GM04503 (cell line): Measurements from ENCODE around the gene PDIK1L.
"Not testable (repeated sequence)": the region's sequence is repeated elsewhere in the genome, so short reads cannot be mapped to it uniquely, and the experiment has no call there.

Experiments
- DNase-seq: peaks from one replicate; pipeline ENCODE4 v3.0.0-alpha.2; 2012; ENCODE audit warnings: low read depth

The PDIK1L gene

DNA sequence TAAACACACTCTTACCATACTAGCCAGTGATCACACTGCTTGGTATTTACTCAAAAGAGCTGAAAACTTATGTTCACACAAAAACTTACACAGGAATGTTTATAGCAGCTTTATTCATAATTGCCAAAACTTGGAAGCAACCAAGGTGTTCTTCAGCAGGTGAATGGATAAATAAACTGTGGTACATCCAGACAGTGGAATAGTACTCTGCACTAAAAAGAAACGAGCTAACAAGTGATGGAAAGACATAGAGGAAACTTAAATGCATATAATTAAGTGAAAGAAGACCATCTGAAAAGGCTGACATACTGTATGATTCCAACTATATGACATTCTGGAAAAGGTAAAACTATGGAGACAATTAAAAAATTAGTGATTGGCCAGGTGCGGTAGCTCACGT is 20.7 kb upstream of the PDIK1L start:
- no peak for DNase-seq

- no peak for DNase-seq
Observed at GRCh38 chr1:26092422-26092821, 19.2 kb upstream of the PDIK1L start.

DNA sequence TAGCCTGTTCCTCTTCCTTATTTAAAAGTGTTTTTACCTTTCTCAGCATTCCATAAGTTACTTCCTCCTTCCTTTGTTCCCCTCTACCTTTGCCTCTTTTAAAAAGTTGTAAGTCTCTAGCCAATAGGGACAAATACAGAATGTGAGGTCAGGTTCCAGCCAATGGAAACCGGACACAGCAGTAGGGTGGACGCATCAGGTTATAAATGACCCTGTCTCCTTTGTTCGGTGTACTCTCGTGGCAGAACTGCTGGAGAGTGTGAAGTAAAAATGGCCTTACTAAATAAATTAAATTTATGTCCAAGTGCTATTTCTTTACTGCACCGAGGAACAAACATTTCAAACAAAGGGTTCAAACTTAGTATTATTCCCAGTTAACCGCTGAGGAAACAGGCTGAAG is 18.1 kb upstream of the PDIK1L start:
- not testable (repeated sequence) for DNase-seq

DNA sequence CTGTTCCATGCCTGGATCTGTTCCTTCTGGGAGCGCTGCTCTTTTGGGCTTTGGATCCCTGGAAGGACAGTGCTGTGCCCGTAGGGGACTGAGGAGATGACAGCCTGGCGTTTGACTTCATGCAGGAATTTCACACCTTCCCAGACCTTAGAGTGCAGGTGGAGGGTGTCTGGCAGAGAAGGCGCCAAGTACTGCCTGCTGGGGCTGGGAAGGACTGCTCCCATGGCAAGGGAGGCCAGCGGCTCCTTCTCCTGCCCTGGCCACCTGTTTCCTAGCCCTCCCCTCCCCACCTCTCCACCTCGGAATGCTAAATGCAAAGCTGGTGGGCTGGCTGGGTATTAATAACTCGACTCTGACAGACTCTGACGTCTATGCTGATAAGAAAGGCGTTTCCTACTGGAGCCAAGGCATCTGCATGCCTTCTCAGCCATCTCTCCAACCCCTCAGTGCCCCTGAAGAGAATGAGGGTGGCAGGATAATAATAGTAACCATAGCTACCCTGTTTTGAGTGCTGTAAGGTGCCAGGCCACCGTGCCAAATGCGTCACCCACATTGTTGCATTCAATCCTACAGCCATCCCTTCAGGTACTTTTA is 17.5 kb upstream of the PDIK1L start:
- no peak for DNase-seq

DNA sequence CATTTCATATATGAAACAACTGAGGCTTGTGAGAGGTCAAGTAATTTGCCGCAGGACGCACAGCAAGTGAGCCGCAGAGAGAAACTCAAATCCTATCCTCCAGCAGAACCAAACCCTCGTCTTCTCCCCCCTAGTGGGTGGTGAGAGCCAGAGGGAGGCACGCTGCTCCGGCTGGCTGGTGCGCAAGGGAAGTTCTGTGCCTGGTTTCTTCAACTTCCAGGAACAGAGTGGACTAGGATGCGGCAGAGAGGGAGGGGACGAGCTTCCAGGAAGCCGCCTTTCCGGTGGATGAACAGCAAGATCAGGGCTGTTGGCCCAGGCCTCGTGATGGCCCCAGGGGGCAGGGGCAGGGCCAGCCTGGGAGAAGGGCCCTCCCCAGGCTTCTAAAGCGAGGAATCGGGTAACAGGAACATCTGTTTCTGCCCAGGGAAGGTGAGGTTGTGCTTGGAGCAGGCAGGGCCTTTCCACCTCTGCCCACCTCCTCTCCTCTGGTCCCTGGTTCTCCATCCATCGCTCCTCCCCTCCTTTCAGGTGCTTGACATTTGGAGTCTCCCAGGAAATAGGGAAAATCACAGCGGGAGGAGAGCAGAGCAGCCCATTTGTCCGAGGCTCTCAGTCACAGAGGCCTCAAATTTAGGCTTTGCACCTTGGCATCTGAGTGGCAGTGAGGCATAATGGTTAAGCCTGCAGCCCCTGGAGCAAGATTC is 16.8 kb upstream of the PDIK1L start:
- DNase-seq = no peak

GRCh38 chr1:26096471-26096870 is 15.2 kb upstream of the PDIK1L start:
- no peak for DNase-seq

DNA sequence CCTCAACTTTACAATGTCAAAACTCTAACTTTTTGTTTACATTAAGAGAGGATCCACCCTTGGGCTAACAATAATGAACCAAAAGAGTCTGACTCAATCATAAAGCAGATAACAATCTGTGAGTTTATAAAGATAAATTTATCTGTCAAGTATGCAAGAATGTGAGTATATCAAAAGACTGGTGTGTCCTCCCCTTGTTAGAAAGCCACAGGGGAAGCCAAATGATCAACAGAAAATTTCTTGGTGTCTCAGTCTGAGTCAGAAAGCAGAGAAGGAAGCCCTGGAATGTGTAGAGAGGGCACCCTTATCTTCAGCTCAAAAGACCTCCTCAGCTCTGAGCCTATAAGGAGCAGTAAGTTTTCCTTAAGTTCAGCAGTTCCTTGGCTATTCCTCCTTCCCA is 13.9 kb upstream of the PDIK1L start:
- DNase-seq = peak; percentile 24

DNA sequence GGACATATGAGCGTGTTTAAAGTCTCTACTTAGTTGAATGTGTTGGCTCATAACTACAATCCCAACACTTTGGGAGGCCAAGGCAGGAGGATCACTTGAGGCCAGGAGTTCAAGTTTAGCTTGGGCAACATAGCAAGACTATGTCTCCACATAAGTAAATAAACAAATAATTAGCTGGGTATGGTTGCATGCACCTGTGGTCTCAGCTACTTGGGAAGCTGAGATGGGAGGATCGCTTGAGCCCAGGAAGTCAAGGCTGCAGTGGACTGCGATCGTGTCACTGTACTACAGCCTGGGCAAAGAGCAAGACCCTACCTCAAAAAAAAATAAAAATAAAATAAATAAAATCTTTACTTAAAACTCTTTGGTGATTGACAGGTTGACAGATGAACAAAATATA is 13.0 kb upstream of the PDIK1L start:
- no peak for DNase-seq

- DNase-seq = no peak
Observed at GRCh38 chr1:26099780-26100179, 11.8 kb upstream of the PDIK1L start.

- not testable (repeated sequence) for DNase-seq
Observed at GRCh38 chr1:26100204-26100603, 11.4 kb upstream of the PDIK1L start.

DNA sequence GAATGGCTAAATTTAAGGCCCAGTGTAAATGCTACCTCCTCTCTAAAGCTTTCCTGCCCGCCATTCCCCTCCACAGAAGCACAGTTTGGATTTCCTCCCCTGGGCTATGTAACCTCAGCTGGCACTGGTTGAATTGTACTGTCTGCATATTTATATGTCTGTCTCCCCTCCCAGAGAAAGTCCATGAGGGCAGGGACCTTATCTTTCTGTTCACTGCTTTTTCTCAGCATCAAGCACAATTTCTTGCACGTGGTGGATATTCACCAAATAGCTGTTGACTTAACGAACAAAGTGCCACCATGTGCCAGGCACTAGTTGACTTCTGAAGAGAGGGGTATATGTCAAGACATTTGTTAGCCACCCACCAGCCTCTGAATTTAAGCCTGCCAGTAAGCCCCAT is 9.5 kb upstream of the PDIK1L start:
- DNase-seq = no peak

- no peak for DNase-seq
Observed at GRCh38 chr1:26102526-26102925, 9.1 kb upstream of the PDIK1L start.

DNA sequence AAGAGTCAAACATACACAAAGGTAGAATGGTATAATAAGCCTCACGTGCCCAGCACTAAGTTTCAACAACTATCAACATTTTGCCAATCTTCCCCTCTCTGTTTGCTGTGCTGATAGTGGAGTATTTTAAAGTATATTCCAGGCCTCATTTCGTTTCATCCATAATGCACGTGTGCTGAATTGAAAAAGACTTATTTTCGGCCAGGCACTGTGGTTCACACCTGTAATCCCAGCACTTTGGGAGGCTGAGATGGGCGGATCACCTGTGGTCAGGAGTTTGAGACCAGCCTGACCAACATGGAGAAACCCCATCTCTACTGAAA is 6.4 kb upstream of the PDIK1L start:
- not testable (repeated sequence) for DNase-seq

- DNase-seq = no peak
Observed at GRCh38 chr1:26109229-26110164, 2.1 kb upstream of the PDIK1L start.

DNA sequence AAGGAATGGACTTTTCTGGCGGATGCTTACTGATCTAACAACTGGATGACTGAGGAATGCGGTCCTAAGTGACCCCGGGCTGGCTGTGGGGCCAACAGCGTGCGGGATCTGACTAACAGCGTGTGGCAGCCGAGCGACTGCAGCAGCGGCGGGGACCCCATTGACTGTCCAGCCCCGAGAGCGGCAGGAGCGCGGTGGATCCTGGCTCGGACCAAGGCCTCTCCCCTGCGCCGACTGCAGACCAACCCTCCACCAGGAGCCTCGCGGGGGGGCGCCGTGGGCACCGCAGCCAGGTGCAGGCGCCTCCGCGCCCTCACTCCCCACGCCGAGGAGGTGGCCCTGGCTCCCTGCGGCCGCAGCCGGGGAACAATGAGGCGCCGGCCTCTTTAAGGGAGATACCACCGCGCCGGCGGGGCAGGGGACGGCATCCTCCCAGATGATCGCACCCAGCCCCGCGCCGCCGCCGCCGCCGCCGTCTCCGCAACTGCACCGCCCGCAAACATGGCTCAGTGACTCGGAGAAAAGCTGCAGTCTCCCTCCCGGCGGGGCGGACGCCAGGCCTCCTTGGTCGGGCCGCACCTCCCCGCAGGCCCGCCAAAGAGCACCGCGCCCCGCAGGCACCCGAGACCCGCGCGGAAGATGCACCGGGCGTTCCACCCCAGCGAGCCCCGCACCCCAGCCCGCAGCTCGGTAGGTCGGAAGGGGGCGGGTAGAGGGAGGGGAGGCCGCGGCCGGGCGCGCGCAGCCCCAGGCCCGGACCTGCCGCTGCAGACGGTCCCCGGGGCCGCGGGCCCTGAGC is 694 bp upstream of the PDIK1L start:
- no peak for DNase-seq

GRCh38 chr1:26112407-26112775 is 767 bp downstream of the PDIK1L start:
- no peak for DNase-seq

GRCh38 chr1:26114165-26114927 is 2.7 kb downstream of the PDIK1L start:
- no peak for DNase-seq

- no peak for DNase-seq
Observed at GRCh38 chr1:26119892-26120608, 8.4 kb downstream of the PDIK1L start.

DNA sequence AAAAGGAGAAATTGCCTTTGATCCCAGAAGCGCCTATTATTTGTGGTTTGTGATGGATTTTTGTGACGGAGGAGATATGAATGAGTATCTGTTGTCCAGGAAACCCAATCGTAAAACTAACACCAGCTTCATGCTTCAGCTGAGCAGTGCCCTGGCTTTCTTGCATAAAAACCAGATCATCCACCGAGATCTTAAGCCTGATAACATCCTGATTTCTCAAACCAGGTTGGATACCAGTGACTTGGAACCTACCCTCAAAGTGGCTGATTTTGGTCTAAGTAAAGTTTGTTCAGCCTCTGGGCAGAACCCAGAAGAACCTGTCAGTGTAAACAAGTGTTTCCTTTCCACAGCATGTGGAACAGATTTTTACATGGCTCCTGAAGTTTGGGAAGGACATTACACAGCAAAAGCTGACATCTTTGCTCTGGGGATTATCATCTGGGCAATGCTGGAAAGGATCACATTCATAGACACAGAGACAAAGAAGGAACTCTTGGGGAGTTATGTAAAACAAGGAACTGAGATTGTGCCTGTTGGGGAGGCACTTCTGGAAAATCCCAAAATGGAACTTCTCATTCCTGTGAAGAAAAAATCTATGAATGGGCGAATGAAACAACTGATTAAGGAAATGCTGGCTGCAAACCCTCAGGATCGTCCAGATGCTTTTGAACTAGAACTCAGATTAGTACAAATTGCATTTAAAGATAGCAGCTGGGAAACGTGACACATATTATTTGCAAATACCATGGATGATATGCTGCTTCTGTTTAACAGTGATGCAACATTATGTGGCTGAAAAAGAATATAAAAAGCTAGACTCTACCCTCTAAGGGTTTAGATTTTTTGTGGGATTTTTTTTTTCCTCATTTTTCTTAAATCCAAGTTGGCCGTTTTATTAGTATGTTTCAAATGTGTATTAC is 10.5 kb downstream of the PDIK1L start:
- peak; percentile 34 for DNase-seq
